Stimulated activated CD4-positive, alpha-beta T cell treated with anti-CD3 and anti-CD28 coated beads, Interleukin-15, amount 100 ng/mL, for 1 hour (primary cell): ENCODE measurements around the gene CEBPZ.
A peak's percentile ranks its signal among the peaks of the same experiment; 100 is the strongest.
"Not testable (repeated sequence)": the region's sequence is repeated elsewhere in the genome, so short reads cannot be mapped to it uniquely, and the experiment has no call there.

Experiments used
- DNase-seq, 2 donors: peaks; one replicate each; pipeline ENCODE4 v3.0.0-alpha.2; 2020; ENCODE audit warnings: low read depth in 1 of 2, low spot score in 1 of 2

The CEBPZ gene

DNA sequence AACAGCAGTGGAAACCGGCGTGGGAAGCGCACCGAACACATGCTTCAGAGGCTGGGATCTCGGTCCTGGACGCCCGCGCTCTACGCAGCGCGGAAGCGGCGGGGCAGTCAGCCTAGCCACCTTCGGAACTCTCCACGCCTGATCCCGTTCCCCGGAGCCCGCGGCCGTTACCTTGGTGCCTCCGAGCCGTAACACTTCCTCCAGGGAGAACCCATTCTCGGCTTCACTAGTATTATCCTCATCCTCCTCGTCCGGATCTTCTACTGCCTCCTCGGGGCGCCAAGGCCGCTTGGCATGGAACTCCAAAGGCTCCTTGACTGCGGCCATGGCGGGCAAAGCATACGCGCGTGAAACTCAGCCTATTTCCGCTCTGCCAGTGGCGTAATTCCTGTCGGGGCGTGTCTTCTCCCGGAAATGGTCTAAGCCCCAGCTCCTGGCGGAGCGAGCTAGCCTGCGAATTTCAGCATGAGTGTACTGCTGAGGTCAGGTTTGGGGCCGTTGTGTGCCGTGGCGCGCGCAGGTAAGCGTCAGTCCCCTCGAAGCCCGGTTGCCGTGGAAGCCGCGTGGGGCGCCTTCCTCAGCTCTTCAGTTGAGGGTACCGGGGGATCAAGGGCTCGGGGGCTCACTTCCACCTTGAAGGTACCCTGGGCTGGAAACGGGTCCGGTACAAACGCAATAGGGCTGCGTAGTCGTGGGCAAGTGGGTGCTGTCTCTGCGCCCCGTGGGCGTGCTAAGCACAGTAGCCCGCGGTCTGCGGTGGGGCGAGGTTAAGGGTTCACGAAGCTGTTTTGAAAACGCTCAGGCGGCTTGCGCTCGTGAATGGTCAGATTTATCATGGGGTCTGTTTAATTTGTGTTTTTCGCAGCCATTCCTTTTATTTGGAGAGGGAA lies at the start of gene CEBPZ, which contains the start of gene NDUFAF7:
Gene CEBPZ, minus strand, starts transcription at position 356 of the 890 bp plus-strand sequence. Its CDS starts 29 bp downstream, at position 327.
Gene NDUFAF7, plus strand, starts transcription at position 418 of the 890 bp plus-strand sequence. Its CDS starts 48 bp downstream, at position 466.
- DNase-seq, result peak; percentile 60 to 73

DNA sequence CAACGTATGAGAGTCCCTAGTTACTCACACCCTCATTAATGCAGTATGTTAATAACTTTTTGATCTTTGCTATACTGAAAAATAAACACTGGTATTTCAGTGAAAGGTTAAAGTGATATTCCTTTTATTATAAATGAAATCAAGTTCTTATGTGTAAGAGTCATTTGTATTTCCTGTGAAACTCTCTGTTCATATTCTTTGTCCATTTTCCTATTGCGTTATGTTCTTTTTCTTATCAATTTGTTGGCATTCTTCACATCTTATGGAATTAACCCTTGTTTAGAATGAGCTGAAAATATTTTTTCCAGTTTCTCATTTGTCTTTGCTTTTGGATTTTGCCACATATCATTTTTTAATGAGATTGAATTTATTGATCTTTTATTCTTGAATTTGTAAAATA lies 44.9 kb upstream of the CEBPZ start:
- no peak for DNase-seq

GRCh38 chr2:37274359-37274965 lies 43.1 kb upstream of the CEBPZ start:
- DNase-seq, result no peak

- DNase-seq, result no peak
Measured at GRCh38 chr2:37271376-37272067, 40.1 kb upstream of the CEBPZ start.

DNA sequence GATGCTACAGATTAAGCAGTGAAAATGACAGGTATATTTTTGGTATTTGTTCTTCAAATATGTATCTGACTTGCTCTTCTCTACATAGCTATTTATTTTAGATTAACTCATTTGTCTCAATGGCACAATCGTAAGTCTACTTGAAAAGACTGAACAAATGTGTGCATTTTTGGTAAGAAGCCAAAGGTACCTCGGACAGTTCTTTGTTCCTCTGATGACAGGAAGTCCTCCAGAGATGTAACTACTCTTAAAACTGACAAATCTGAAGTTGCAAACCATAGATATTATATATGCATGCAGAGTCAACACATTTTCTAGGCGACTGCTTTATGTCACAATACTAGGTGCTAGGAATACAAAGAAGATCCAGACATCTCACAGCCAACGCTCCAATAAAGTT lies 36.7 kb upstream of the CEBPZ start:
- DNase-seq, result no peak

DNA sequence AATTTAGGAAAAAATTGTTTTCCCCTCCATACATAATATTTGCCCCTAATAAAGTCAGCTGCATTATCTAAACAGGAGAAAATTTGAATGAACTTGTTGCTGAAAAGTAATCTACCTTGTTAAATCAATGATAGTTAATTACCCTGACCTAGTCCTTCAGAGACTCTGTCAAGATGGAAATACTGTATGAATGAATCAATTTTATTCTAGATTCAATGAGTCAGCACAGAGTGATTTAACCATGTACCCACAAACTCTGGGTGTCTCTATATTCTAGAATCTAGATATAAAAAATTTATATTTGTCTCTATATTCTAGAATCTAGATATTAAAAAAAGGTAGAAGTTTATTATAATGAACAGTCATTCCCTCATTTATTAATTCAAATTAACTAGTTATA lies 36.3 kb upstream of the CEBPZ start:
- no peak for DNase-seq

DNA sequence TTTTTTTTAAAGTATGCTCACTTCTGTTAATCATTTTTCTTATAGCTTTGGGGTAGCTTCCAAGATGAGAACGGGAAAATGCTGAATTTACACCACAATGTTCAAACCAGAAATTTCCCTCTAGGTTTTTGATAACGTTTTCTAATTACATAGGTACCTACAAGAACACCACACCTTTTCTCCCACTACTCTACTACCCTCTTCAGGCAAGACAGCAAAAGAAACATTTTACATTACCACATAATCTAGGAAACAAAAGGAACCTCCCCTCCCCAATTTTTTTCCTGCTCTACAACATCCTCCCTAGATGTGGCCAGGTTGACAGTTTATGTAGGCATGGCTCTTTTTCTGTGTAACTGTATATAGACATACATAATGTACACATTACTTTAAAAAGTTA lies 32.4 kb upstream of the CEBPZ start:
- DNase-seq, result no peak

DNA sequence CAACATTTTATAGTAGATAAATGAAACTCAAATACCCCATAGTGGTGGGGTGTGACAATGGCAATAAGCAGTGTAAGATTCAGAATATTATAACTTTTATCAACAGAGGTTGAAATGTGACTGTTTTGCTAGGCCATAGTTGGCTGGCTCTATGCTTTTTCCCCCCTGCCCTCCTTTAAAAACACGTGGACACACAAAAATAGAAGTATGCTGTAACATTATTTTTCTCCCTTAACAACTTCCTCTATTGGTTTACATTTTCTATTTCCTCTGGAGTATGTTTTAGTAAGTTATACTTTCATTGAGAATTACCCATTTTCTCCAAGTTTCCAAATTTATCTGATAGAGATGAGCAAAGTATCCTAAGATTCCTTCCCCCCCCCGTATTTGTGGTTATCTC lies 31.1 kb upstream of the CEBPZ start:
- no peak for DNase-seq

DNA sequence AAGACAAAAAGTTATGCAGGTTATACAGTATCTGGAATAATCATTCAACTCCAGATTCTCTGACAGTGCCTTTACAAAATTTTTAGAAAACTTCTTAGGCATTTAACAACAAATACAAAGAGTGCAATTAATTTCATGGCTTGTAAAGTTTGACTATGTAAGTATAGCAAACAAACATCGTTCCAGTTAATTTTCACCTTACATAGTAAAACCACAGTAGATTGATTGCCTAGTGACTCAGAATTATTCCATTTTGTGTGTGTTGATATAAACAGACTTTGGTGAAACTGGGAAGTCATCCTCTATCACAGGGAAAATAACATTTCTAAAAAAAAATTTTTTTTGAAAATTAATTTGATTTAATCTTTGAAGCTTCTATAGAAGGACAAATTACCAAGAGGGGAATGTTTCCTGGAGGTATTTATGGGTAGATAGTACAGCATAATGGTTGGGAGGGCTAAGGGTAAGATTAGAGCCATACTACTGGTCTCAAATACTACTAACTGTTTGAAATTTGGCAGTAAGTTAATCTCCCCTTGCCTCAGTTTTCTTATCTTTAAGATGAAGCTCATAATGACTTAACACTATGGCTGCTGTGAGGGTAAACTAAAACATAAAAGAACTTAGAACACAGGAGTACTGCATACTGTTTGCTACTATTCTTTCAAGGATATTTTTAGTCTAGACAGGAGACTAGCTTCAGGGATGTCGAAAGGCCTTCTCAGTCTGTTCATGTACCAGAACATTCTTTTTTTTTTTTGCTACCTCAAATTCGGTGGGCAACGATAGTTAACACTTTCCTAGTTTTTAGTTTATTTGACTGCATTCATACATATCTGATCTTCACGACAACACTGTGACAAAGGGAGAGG lies 19.7 kb upstream of the CEBPZ start:
- DNase-seq, result no peak

DNA sequence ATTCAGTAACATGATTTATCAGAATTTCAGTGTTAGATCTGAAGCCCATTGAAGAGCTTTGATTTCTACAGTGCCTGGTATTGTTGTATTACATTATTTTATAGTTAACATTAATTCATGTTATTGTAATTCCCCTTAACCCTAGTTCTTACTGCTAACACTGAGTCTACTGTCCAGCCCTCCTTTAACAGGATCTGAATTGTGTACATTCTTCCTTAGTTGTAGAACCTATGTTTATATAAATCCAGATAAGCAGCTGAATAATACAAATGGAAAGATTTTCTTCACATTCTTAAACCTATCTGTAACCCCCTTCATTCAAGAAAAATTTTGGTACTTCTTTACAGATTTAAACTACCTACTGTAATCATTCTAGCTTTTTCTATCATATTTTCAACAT lies 14.8 kb upstream of the CEBPZ start:
- no peak for DNase-seq

DNA sequence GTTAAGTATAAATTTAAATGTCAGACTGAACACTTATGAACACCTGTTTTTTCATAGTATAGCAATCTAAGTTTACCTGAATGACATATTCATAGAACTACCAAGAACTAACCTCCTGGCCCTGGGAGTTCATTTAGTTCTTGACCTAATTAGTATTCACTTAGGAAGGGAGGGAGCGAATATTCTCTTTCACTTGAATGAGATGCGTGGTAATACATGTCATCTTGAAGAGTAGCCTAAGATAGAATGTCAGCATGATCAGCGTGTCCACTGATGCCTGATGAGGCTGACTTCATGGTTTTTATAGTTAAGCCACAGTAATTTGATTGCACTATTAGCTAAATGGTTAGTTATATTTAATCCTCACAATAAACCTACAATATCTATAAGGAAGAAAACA lies 13.4 kb upstream of the CEBPZ start:
- DNase-seq, result no peak

DNA sequence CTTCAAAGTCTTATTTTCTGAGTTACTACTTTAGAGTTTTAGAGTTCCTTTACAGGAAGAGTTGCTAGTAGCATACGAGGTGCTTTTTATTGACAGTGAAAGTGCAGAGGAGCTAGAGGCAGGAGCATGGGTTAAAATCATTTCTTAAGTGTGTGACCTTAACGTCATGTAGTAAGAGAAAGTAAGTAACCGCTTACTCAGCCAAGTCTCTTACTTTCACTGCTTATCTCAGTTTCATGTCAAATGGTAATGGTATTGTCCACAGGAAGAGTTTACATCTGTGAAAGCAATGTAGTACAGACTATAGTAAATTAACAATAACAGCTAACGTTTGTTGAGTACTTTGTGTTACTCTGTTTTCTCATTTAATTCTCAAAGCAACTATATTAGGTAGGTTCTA lies 12.6 kb upstream of the CEBPZ start:
- no peak for DNase-seq

- no peak for DNase-seq
Measured at GRCh38 chr2:37243435-37243834, 12.0 kb upstream of the CEBPZ start.

DNA sequence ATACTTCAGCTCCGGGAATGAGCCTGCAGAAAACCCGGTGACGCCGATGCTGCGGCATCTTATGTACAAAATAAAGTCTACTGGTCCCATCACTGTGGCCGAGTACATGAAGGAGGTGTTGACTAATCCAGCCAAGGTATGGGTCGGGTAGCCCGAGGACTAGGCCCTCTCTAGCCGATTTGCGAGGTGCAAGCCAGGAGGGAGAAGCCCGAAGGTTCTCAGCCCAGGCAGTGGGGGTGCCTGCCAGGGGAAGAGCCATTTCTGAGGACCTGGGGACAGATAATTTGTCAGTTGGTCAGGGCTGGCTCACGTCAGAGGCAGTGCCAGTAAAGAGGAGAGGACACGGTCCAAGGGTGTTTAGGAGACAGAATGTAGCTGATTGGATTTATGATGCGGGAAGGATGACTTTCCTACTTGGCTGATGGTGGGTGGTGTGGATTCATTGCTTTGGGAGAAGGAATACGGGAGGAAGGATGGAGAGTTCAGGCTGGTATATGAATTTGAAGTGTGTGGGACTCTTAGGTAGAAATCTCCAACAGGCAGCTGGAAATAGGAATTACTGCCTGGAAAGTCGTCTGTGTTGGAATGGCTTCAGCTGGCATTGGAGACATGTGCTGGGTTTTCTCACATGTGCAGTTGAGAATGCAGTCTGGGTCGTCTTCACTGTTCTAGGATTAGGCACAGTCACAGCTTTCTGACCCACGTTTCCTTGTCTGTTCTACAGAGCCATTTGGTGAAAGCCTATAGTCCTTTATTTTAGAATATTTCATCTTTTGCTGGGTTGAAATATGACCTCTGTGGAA lies 936 bp upstream of the CEBPZ start:
- peak in 1 of 2 donors; percentile 0 for DNase-seq

GRCh38 chr2:37230581-37230980 lies 815 bp downstream of the CEBPZ start:
- DNase-seq, result no peak

DNA sequence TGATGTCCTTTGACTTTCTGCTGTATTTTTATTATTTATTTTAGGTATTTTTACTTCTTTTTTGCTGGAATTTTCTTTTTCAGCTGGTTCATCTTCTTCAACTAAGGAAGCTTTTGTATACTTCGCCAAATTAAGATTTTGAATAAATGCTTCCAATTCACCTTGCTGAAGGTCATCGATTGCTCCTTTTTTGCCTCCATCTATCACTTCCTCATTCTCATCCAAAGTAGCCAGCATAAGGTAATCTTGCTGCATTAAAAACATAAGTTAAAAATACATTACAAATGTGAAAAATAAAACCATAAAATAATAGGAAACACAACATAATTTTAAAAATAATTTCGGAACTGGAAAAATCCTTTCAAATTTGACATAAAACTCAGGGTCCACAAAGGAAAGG lies 2.6 kb downstream of the CEBPZ start:
- DNase-seq, result no peak

- no peak for DNase-seq
Measured at GRCh38 chr2:37226863-37227262, 4.5 kb downstream of the CEBPZ start.

GRCh38 chr2:37225129-37225528 lies 6.3 kb downstream of the CEBPZ start:
- DNase-seq, result not testable (repeated sequence)

- no peak for DNase-seq
Measured at GRCh38 chr2:37224063-37224462, 7.3 kb downstream of the CEBPZ start.

GRCh38 chr2:37223131-37223530 lies 8.3 kb downstream of the CEBPZ start:
- no peak for DNase-seq
